Measurements from ENCODE around the gene ONECUT3. TPM values are rescaled to one million over a fixed set of nuclear protein-coding genes. Genes with fewer than 3 reads are reported as not detected.

Gene ONECUT3
- total RNA-seq, 1 experiment from 2014 or later, result not detected

- H3K27me3 ChIP-seq (ENCODE audit: insufficient read depth, low read depth), result peaks cover 3% of the 10 kb centered on the region; the same call in 1 of the 2 replicates
These were observed 1.1 kb upstream of the ONECUT3 start for GRCh38 chr19:1752009-1752756.

GRCh38 chr19:1754018-1754635 is 821 bp downstream of the ONECUT3 start:
- peak overlapping the region; percentile 66; the same call in 1 of the 2 replicates for H3K4me2 ChIP-seq
- intact Hi-C loops (cut with micrococcal nuclease; ENCODE audit: unreplicated experiment), result no loop called here

More at GRCh38 chr19:1752009-1752756, 1.1 kb upstream of the ONECUT3 start:
- H3K4me1 ChIP-seq (replicated peaks; ENCODE audit: insufficient read depth), result no peaks in the 10 kb centered on the region; the same call in 1 of the 2 replicates
- H2AFZ ChIP-seq, result no peak overlapping the region
- TF ChIP-seq CTCF (conservative IDR thresholded peaks at IDR 0.05) (no peak), EZH2 (IDR thresholded peaks at IDR 0.05; ENCODE audit: low read depth) (no peak)
- H3K79me2 ChIP-seq (ENCODE audit: low read depth), result no peaks in the 10 kb centered on the region
- no peaks in the 10 kb centered on the region for H3K9me2 ChIP-seq (ENCODE audit: insufficient read depth)
- no TSS peak for BruUV-seq (replicated peaks)
- ChIA-PET POLR2A (ENCODE audit: unreplicated experiment) (no interaction called here), CTCF (interaction anchor here (0.7 kb wide), 1 partner anchor 193 kb away, joined by 5 read pairs; no protein-coding TSS in a partner anchor)
- no peak overlapping the region for H3K4me2 ChIP-seq
- no peak overlapping the region for H3K4me3 ChIP-seq
- H4K20me1 ChIP-seq (ENCODE audit: insufficient read depth), result no peaks in the 10 kb centered on the region
- H3K9me3 ChIP-seq (ENCODE audit: insufficient read depth, low read depth), result no peaks in the 10 kb centered on the region
- intact Hi-C loops (cut with micrococcal nuclease; ENCODE audit: unreplicated experiment), result no loop called here
- H3K27ac ChIP-seq, result no peak overlapping the region
- H3K36me3 ChIP-seq (ENCODE audit: low read depth), result no peaks in the 10 kb centered on the region
- H3F3A ChIP-seq (ENCODE audit: insufficient read depth, low read depth), result peaks cover 9% of the 10 kb centered on the region; the same call in 1 of the 2 replicates
- DNase-seq, result no peak

More at GRCh38 chr19:1754018-1754635, 821 bp downstream of the ONECUT3 start:
- Histone ChIP-seq H3K9me3 (ENCODE audit: insufficient read depth, low read depth) (no peaks in the 10 kb centered on the region), H3K27ac (no peak overlapping the region), H3K27me3 (ENCODE audit: insufficient read depth, low read depth) (peaks cover 3% of the 10 kb centered on the region; the same call in 1 of the 2 replicates), H3K36me3 (ENCODE audit: low read depth) (no peaks in the 10 kb centered on the region), H3K4me3 (no peak overlapping the region; the same call in 1 of the 2 replicates), H4K20me1 (ENCODE audit: insufficient read depth) (no peaks in the 10 kb centered on the region), H2AFZ (no peak overlapping the region), H3K9me2 (ENCODE audit: insufficient read depth) (no peaks in the 10 kb centered on the region), H3F3A (ENCODE audit: insufficient read depth, low read depth) (no peaks in the 10 kb centered on the region), H3K4me1 (replicated peaks; ENCODE audit: insufficient read depth) (no peaks in the 10 kb centered on the region; the same call in 1 of the 2 replicates), H3K79me2 (ENCODE audit: low read depth) (no peaks in the 10 kb centered on the region)
- no peak for DNase-seq
- ChIA-PET POLR2A (ENCODE audit: unreplicated experiment) (no interaction called here), CTCF (no interaction called here)
- TF ChIP-seq CTCF (conservative IDR thresholded peaks at IDR 0.05) (no peak), EZH2 (IDR thresholded peaks at IDR 0.05; ENCODE audit: low read depth) (no peak)
- BruUV-seq (replicated peaks), result no TSS peak

All from PC-9 (cell line).